Measurements from ENCODE around the gene HBZ. TPM values are rescaled to one million over a fixed set of nuclear protein-coding genes. Genes with fewer than 3 reads are reported as not detected.

HBZ gene
- total and polyA plus RNA-seq, 9 of the 15 experiments (the other 6 are each of a cell fraction or from before 2014, with no cell fraction given) = 58.0 to 610 (median 113) TPM

DNA sequence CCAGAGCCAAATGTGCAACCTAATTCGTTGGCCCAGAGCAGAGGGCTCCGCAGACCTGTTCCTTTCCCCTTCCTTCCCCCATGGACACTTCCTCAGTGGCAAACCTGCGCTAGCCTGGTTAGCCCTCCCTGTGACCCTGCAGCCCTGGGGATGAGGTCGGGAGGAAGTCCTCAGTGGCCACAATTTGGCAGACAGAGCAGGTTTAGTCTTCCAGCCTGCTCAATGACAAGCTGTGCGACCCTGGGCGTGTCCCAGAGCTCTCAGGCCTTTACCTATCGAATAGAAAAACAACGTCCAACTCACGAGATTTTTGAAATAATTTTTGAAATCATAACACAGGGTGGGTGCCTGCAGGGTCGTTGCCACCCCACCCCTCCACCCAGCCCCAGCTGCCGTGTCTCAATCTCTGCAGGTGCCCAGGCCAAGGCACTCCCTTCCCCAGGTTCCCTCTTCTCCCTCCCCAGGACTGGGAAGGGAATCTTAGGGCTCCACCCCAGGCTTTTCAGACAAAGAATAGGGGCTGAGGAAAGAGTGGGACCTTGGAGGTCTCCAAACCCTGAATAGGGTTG, 14.8 kb downstream of the HBZ start:
- ChIA-PET CTCF (ENCODE audit: low intra/inter-chr PET ratio) (no interaction called here), POLR2A (no interaction called here)
- H3K27ac ChIP-seq (ENCODE audit: extremely low read depth, low read depth, low read length) = no peak overlapping the region
- H3K4me3 ChIP-seq = no peak overlapping the region
- H3K79me2 ChIP-seq (ENCODE audit: control insufficient read depth, insufficient read depth, low read length) = no peaks in the 10 kb centered on the region
- intact Hi-C loops (cut with micrococcal nuclease) (no loop called here), in situ Hi-C loops (cut with MboI) (no loop called here)
- no peaks in the 10 kb centered on the region for H3K9me3 ChIP-seq (replicated peaks; ENCODE audit: control insufficient read depth, insufficient read depth, low read depth, low read length)
- TF ChIP-seq ZFPM2 (CRISPR knock-in tag; IDR thresholded peaks at IDR 0.05) (no peak), SAFB (IDR thresholded peaks at IDR 0.05; ENCODE audit: borderline replicate concordance, low read depth, low read length) (no peak), XRCC4 (IDR thresholded peaks at IDR 0.05; ENCODE audit: extremely low read depth, insufficient read depth, insufficient read length) (no peak), RBM14 (IDR thresholded peaks at IDR 0.05; ENCODE audit: borderline replicate concordance, insufficient read depth, low read depth, low read length) (no peak)
- TF ChIP-seq, protein P1, sequence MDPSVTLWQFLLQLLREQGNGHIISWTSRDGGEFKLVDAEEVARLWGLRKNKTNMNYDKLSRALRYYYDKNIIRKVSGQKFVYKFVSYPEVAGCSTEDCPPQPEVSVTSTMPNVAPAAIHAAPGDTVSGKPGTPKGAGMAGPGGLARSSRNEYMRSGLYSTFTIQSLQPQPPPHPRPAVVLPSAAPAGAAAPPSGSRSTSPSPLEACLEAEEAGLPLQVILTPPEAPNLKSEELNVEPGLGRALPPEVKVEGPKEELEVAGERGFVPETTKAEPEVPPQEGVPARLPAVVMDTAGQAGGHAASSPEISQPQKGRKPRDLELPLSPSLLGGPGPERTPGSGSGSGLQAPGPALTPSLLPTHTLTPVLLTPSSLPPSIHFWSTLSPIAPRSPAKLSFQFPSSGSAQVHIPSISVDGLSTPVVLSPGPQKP (CRISPR knock-in tag; IDR thresholded peaks at IDR 0.05) = no peak
- H3K9me1 ChIP-seq (ENCODE audit: control insufficient read depth, insufficient read depth, low read length) = no peaks in the 10 kb centered on the region
- no peaks in the 10 kb centered on the region for H3K36me3 ChIP-seq (ENCODE audit: control insufficient read depth, insufficient read depth, low read length)
- peaks cover 10 to 68% of the 10 kb centered on the region in 2 experiments; a peak in 4 of 5 replicates for H3K4me1 ChIP-seq (replicated peaks in 1 of 2; ENCODE audit: control insufficient read depth in 2 of 2, insufficient read depth in 2 of 2, low read length in 2 of 2)
- H3K4me2 ChIP-seq (ENCODE audit: insufficient read depth, low read length) = no peak overlapping the region
- H3K27me3 ChIP-seq (ENCODE audit: control insufficient read depth in 2 of 2, insufficient read depth in 2 of 2, low read length in 2 of 2) = no peaks in the 10 kb centered on the region
- WGBS (ENCODE audit: insufficient coverage, low coverage, missing lambda C conversion rate) = 40% methylated on average over 11 of the region's 11 CpGs
- H3K9ac ChIP-seq (ENCODE audit: insufficient read depth in 1 of 2, low read depth in 2 of 2, low read length in 2 of 2) = peak overlapping the region in 1 of 2 experiments; percentile 86; a peak in 2 of 4 replicates
- no TSS peak for BruUV-seq (replicated peaks)
- no peak for DNase-seq (ENCODE audit: extremely low read depth in 1 of 4, low spot score in 3 of 4)
- ATAC-seq = no peak
- FAIRE-seq = no peak
- H2AFZ ChIP-seq (ENCODE audit: low read depth, low read length) = no peak overlapping the region
- H4K20me1 ChIP-seq (replicated peaks; ENCODE audit: control insufficient read depth, insufficient read depth, low read length) = no peaks in the 10 kb centered on the region
